Measurements from ENCODE around the gene MAPK7.

MAPK7 gene

DNA sequence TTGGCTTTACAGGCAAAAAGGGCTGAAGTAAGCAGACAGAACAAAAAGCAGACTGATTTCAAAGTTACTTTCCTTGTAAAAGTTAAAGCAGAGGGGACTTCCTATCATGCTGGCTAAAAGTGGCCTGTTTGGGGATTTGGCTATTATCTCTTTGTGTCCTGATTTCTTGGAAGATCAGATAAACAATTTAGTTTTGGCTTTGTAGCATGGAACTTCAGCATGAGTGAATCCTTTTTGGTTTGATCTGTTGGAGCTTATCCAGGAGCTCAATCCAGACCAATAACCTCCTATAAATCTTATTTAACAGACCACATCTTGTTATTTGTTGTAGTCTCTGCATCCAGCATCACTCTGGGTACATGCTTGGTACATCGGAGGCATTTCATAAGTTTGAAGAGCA lies 23.9 kb downstream of the MAPK7 start:
- DNase-seq: no peak

GRCh38 chr17:19403021-19403420 lies 24.7 kb downstream of the MAPK7 start:
- DNase-seq: no peak

- no peak for DNase-seq
These were observed 26.0 kb downstream of the MAPK7 start for GRCh38 chr17:19404264-19404663.

DNA sequence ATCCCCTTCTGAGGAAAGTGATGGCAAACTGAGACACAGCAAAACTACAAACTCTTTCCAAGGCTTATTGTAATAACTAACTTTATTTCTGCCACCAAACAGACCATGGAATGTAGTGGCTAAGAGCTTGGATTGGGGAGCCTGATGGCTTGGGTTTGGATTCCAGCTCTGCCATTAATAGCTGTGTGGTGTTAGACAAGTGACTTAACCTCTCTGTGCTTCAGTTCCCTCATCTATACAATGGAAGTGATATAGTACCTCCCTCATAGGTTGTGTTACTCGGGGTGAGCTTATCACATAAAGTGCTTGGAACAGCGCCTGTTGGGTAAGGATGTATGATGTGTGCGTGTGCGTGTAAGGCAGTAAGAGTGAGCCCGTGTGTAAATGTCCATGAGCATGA lies 26.8 kb downstream of the MAPK7 start:
- no peak for DNase-seq

DNA sequence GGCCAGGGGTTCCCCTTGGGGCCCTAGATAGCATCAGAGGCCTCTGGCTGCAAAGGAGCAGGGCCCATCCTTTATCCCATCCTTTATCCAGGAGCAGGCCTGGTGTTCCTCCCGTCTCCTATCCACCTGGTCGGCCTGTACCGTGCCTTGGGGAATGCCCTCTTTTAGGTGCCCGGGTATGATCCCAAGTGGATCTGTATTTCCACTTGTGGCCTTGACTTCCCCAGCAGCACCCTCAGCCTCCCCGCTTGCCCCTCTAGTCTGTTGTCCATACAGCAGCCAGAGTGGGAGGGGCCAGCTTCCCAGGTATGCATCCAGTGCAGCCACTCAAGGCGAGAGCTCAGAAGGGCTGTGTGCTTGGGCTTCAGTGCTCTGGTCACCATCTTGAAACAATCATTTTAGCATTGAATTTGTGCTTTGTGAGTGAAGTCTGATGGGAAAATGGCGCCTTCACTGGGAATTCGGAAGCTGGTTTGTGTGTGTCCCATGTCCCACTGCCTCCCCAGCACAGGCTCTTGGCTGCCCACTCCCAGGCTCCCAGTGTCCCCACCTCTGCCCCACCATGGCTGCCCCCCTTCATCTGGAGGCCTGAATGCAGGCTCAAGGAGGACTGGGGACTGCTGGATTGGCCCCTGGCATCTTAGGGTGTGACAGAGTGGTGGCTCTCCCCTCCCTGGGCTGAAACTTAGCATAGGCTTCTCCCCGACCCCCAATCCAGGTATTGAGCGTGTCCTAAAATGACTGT lies 29.5 kb downstream of the MAPK7 start:
- no peak for DNase-seq

DNA sequence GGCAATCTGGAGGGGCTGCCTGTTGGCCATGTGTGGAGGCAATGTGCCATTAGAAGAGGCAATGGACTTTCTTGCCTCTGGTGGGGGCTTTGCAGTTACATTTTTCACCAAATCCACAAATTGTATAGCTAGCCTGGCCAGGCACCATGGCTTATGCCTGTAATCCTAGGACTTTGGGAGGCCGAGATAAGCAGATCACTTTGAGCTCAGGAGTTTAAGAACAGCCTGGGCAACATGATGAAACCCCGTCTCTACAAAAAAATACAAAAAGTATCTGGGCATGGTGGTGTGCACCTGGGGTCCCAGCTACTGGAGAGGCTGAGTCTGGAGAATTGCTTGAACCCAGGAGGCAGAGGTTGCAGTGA lies 30.0 kb downstream of the MAPK7 start:
- no peak for DNase-seq

DNA sequence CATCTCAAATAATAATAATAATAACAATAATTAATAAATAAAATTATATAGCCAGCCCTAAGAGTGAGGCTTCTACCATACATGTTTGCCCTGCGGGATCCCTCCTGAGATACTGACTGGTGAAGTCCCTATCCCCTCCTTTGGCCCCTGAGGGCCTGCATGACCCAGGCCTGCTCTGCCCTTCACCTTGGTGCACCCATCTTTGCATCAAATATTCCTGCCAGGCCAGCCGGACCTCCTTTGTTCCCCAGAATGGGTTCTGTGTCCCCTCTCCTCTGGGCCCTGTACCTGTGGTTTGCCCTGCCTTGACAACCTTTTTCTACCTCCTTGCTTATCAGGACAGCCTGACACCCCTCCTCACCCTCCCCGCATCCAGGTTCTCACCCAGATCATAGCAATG lies 30.8 kb downstream of the MAPK7 start:
- DNase-seq: no peak

- DNase-seq: no peak
These were observed 31.2 kb downstream of the MAPK7 start for GRCh38 chr17:19409509-19409908.

GRCh38 chr17:19410091-19410490 lies 31.8 kb downstream of the MAPK7 start:
- no peak for DNase-seq

- DNase-seq: no peak
These were observed 32.8 kb downstream of the MAPK7 start, which contains the start of gene RNF112 for GRCh38 chr17:19410875-19411620. TSS of gene RNF112 (plus strand) at chr17:19411232. CDS start at chr17:19411409, 177 bp downstream.

- DNase-seq: no peak
These were observed 33.3 kb downstream of the MAPK7 start for GRCh38 chr17:19411631-19412030.

- no peak for DNase-seq
These were observed 34.2 kb downstream of the MAPK7 start for GRCh38 chr17:19412510-19412909.

DNA sequence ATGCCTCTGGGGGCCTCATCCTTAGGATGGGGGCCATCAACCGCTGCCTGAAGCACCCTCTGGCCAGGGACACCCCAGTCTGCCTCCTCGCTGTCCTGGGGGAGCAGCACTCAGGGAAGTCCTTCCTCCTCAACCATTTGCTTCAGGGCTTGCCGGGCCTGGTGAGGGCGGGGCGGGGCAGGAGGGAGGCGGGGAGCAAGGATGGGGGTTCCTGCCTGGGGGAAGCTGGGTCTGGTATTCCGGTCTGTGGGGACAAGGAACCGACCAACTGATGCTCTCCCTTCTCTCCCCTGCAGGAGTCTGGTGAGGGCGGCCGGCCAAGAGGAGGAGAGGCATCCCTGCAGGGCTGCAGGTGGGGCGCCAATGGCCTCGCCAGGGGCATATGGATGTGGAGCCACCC lies 34.7 kb downstream of the MAPK7 start:
- DNase-seq: no peak

DNA sequence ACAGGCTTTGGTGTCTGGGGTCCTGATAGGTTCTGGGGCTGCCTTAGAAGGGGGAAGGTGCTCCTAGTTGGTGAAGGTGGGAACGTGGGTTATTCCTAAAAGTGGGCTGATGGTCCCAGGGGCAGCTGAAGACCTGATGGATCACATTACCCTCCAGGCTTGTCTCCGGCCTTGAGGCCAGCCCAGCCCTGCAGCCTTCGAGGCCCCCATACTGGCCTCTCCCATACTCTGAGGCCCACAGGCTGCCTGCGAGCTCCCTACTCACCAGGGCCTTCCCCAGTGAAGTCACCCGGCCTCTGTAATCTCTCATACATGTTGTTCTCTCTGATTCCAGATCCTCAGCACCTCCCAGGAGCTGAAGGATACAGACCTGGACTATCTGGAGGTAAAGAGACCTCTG lies 35.5 kb downstream of the MAPK7 start:
- no peak for DNase-seq

- no peak for DNase-seq
These were observed 36.3 kb downstream of the MAPK7 start for GRCh38 chr17:19414396-19415280.

- DNase-seq: no peak
These were observed 37.0 kb downstream of the MAPK7 start for GRCh38 chr17:19415311-19415710.

DNA sequence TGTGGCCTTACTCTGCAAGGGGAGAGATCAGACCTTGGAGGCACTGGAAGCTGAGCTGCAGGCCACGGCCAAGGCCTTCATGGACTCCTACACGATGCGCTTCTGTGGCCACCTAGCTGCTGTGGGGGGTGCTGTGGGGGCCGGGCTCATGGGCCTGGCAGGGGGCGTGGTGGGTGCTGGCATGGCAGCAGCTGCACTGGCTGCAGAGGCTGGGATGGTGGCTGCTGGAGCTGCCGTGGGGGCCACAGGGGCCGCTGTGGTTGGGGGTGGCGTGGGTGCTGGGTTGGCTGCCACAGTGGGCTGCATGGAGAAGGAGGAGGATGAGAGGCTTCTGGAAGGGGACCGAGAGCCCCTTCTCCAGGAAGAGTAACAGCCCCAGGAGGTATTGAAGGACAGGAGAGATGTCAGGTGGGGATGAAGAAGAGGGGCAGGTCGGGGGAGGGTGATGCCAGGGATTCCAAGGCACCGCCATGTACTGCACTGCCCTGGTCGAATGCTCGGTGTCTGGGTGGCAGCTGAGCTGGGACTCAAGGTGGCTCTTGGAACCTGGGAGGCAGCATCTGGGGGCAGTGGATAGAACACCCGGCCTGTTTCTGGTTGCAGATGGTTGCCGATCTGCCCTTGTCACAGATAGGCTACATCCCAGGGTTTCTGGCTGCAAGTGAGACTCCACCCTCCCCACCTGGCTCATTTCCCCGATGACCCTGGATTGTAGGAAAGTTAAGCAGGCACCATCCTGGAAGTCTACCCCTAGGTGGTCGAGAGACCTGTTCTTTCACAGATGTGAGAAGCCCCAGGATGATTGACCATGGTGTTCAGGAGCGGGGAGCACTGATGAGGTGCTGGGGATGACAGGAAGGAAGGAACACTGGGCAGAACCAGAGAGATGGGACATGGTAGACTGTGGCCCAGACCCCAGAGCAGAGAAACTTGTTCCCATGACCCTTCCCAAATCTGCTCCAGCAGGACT lies 37.8 kb downstream of the MAPK7 start:
- no peak for DNase-seq

GRCh38 chr17:19417611-19418010 lies 39.3 kb downstream of the MAPK7 start:
- DNase-seq: no peak

- DNase-seq: no peak
These were observed 40.1 kb downstream of the MAPK7 start for GRCh38 chr17:19418251-19418992.

- no peak for DNase-seq
These were observed 42.9 kb downstream of the MAPK7 start for GRCh38 chr17:19421219-19421618.

GRCh38 chr17:19421926-19422325 lies 43.6 kb downstream of the MAPK7 start:
- DNase-seq: no peak
